GM19023 (cell line): Measurements from ENCODE around the gene RALGAPA2.
A peak's percentile ranks its signal among the peaks of the same experiment; 100 is the strongest.

Experiments
- ATAC-seq: cut with Tn5 transposase; IDR thresholded peaks from one replicate; pipeline ENCODE4 v1.9.1; 2021; ENCODE audit warnings: mild to moderate bottlenecking, moderate library complexity; ENCODE audit not compliant: unreplicated experiment

Gene RALGAPA2

GRCh38 chr20:20501128-20501527 is 211.3 kb downstream of the RALGAPA2 start:
- no peak for ATAC-seq

GRCh38 chr20:20500312-20500711 is 212.1 kb downstream of the RALGAPA2 start:
- no peak for ATAC-seq

GRCh38 chr20:20499439-20499838 is 213.0 kb downstream of the RALGAPA2 start:
- no peak for ATAC-seq

GRCh38 chr20:20498076-20498861 is 214.2 kb downstream of the RALGAPA2 start:
- no peak for ATAC-seq

- no peak for ATAC-seq
These were observed 215.0 kb downstream of the RALGAPA2 start for GRCh38 chr20:20497242-20497978.

GRCh38 chr20:20495729-20496503 is 216.5 kb downstream of the RALGAPA2 start:
- ATAC-seq: no peak

GRCh38 chr20:20493701-20494100 is 218.7 kb downstream of the RALGAPA2 start:
- no peak for ATAC-seq

- no peak for ATAC-seq
These were observed 219.7 kb downstream of the RALGAPA2 start for GRCh38 chr20:20492521-20493332.

- ATAC-seq: no peak
These were observed 220.6 kb downstream of the RALGAPA2 start for GRCh38 chr20:20491784-20492264.

- no peak for ATAC-seq
These were observed 221.2 kb downstream of the RALGAPA2 start for GRCh38 chr20:20491110-20491783.

GRCh38 chr20:20490673-20491072 is 221.8 kb downstream of the RALGAPA2 start:
- no peak for ATAC-seq

GRCh38 chr20:20489648-20490341 is 222.6 kb downstream of the RALGAPA2 start:
- no peak for ATAC-seq

- ATAC-seq: peak; percentile 75
These were observed 223.4 kb downstream of the RALGAPA2 start for GRCh38 chr20:20489054-20489453.

GRCh38 chr20:20488388-20488787 is 224.1 kb downstream of the RALGAPA2 start:
- no peak for ATAC-seq

- ATAC-seq: no peak
These were observed 224.6 kb downstream of the RALGAPA2 start for GRCh38 chr20:20487811-20488210.

- ATAC-seq: no peak
These were observed 229.1 kb downstream of the RALGAPA2 start for GRCh38 chr20:20483328-20483727.

- ATAC-seq: no peak
These were observed 230.0 kb downstream of the RALGAPA2 start for GRCh38 chr20:20482453-20482852.

GRCh38 chr20:20480689-20481088 is 231.8 kb downstream of the RALGAPA2 start:
- ATAC-seq: no peak

- no peak for ATAC-seq
These were observed 232.3 kb downstream of the RALGAPA2 start for GRCh38 chr20:20480126-20480525.
